GM12892 (cell line): ENCODE measurements around the gene PMM1.

Source experiments
- POLR2A ChIP-seq: IDR thresholded peaks from 2 replicates; pipeline ENCODE4 v1.6.1; 2011; ENCODE audit warnings: low read depth, low read length, control low read depth
- POLR2AphosphoS5 ChIP-seq: IDR thresholded peaks from 2 replicates; pipeline ENCODE4 v1.6.1; 2011; ENCODE audit warnings: low read depth, low read length, control low read depth
- TAF1 ChIP-seq: IDR thresholded peaks from 2 replicates; pipeline ENCODE4 v1.6.1; 2011; ENCODE audit warnings: low read depth, mild to moderate bottlenecking, control low read depth, low read length, borderline replicate concordance

DNA sequence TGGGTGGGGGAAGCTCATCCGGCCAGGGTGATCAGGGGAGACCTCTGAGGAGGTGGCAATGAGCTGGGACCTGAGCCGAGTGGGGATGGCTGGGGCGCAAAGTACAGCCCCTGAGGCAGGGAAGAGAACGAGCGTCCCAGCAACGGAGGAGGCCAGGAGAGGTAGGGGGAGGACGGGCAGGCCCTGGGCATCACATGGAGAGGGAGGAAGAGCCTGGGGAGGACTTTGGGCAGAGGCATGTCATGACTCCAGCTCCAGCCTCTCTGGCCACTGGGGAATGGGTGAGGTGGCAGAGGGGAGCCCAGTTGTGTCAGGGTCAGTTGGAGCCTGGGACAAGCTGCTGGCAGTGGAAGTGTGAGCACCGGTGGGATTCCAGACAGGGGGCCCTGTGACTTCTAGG, 11.5 kb downstream of the PMM1 start:
- no peak for TF ChIP-seq POLR2A
- TF ChIP-seq POLR2AphosphoS5, result no peak
- no peak for TF ChIP-seq TAF1
